Parathyroid adenoma (tissue), 2 donors: ENCODE data around the gene PPP4R4.

Source experiments
- H2AFZ ChIP-seq: fragments of 300-600 bp; sonication (generic); one replicate; pipeline ENCODE4 v1.7.0; 2017; ENCODE audit warnings: antibody characterized with exemption, mild to moderate bottlenecking
- H3K27ac ChIP-seq: fragments of 300-600 bp; sonication (generic); one replicate; pipeline ENCODE4 v1.7.0; 2017
- H3K27me3 ChIP-seq: fragments of 300-600 bp; sonication (generic); one replicate; pipeline ENCODE4 v1.7.0; 2017; ENCODE audit warnings: low read length; ENCODE audit not compliant: control insufficient read depth, insufficient read depth
- H3K36me3 ChIP-seq: fragments of 300-600 bp; sonication (generic); one replicate; pipeline ENCODE4 v1.7.0; 2017; ENCODE audit warnings: low read length; ENCODE audit not compliant: control insufficient read depth, insufficient read depth
- H3K4me1 ChIP-seq: fragments of 300-600 bp; sonication (generic); one replicate; pipeline ENCODE4 v1.7.0; 2017; ENCODE audit warnings: control low read depth
- H3K4me2 ChIP-seq: fragments of 300-600 bp; sonication (generic); one replicate; pipeline ENCODE4 v1.7.0; 2017; ENCODE audit warnings: low read length
- H3K4me3 ChIP-seq: fragments of 300-600 bp; sonication (generic); one replicate; pipeline ENCODE4 v1.7.0; 2017; ENCODE audit warnings: low read depth, low read length
- H3K79me2 ChIP-seq: fragments of 300-600 bp; sonication (generic); one replicate; pipeline ENCODE4 v1.7.0; 2017; ENCODE audit warnings: control low read depth
- H3K9ac ChIP-seq: fragments of 300-600 bp; sonication (generic); one replicate; pipeline ENCODE4 v1.7.0; 2017; ENCODE audit warnings: mild to moderate bottlenecking
- H3K9me3 ChIP-seq: fragments of 300-600 bp; sonication (generic); one replicate; pipeline ENCODE4 v1.7.0; 2017; ENCODE audit warnings: low read length; ENCODE audit not compliant: control insufficient read depth
- CTCF ChIP-seq: fragments of 300-600 bp; sonication (generic); IDR thresholded peaks from one replicate; pipeline ENCODE4 v1.7.0; 2017; ENCODE audit warnings: antibody characterized with exemption, mild to moderate bottlenecking
- donor health status: primary hyperparathyroidism.

Gene PPP4R4

GRCh38 chr14:94278731-94279130 is 104.6 kb downstream of the PPP4R4 start:
- H3K9ac ChIP-seq, result no peak overlapping the region
- no peaks in the 10 kb centered on the region for H3K79me2 ChIP-seq
- no peaks in the 10 kb centered on the region for H3K4me1 ChIP-seq
- H3K9me3 ChIP-seq, result no peaks in the 10 kb centered on the region
- no peaks in the 10 kb centered on the region for H3K27me3 ChIP-seq
- H3K4me3 ChIP-seq, result no peak overlapping the region
- no peak overlapping the region for H3K27ac ChIP-seq
- no peak overlapping the region for H2AFZ ChIP-seq
- no peaks in the 10 kb centered on the region for H3K36me3 ChIP-seq
- TF ChIP-seq CTCF, result no peak
- H3K4me2 ChIP-seq, result no peak overlapping the region

DNA sequence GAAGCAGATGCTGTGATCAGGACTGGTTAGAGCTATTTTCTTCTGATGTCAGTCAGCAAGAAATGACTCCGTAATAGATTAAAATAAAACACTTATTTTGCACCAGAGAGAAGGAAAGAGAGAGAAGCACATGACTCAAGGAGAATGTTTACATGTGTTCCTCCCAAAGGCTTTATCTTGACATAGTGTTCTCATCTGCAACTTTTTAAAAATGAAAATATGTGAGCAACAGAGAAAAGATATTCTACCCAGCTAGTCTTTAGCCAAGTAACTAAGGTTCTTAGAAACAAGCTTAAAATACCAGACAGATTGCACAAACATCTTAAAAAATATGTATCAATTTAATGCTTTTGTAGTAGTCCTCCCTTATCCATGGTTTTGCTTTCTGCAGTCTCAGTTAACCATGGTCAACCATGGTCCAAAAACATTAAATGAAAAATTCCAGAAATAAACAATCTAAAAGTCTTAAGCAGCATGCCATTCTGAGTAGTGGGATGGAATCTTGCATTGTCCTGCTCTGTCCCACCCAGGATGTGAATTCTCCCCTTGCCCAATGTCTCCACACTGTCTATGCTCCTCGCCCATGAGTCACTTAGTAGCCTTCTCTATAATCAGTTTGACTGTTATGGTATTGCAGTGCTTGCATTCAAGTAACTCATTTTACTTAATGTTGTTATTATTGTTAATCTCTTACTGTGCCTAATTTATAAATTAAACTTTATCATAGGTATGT is 109.0 kb downstream of the PPP4R4 start:
- Histone ChIP-seq H3K36me3 (no peaks in the 10 kb centered on the region), H3K4me2 (no peak overlapping the region), H2AFZ (no peak overlapping the region), H3K9me3 (no peaks in the 10 kb centered on the region), H3K27ac (no peak overlapping the region), H3K4me1 (no peaks in the 10 kb centered on the region), H3K79me2 (no peaks in the 10 kb centered on the region), H3K4me3 (no peak overlapping the region), H3K9ac (no peak overlapping the region), H3K27me3 (no peaks in the 10 kb centered on the region)
- no peak for TF ChIP-seq CTCF

DNA sequence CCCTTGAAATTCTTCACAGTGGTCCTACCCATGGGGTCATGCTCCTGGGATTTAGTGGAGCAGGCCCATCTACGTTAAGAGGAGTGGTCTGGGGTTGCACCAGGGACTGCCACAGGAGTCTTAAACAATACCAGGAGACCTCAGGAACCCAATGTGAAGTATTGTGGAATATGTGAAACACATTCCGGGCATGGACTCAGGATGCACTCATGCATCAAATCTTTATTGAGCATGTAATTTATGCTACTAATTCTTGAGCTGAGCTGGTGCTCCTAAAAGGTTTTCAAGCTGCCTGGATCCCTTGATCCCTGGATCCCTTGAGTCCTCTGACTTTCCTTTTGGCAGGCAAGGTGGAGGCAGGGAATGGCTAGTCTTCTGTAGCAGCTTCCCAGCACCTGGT is 110.1 kb downstream of the PPP4R4 start:
- Histone ChIP-seq H3K4me3 (no peak overlapping the region), H3K9ac (no peak overlapping the region), H3K9me3 (no peaks in the 10 kb centered on the region), H3K27ac (no peak overlapping the region), H3K4me1 (no peaks in the 10 kb centered on the region), H3K4me2 (no peak overlapping the region), H3K36me3 (no peaks in the 10 kb centered on the region), H3K79me2 (no peaks in the 10 kb centered on the region), H3K27me3 (no peaks in the 10 kb centered on the region), H2AFZ (no peak overlapping the region)
- no peak for TF ChIP-seq CTCF

- H3K27me3 ChIP-seq, result no peaks in the 10 kb centered on the region
- no peak for TF ChIP-seq CTCF
Observed at GRCh38 chr14:94285158-94285557, 111.0 kb downstream of the PPP4R4 start.

More at GRCh38 chr14:94285158-94285557, 111.0 kb downstream of the PPP4R4 start:
- Histone ChIP-seq H3K4me1 (no peaks in the 10 kb centered on the region), H3K9me3 (no peaks in the 10 kb centered on the region), H3K79me2 (no peaks in the 10 kb centered on the region), H3K27ac (no peak overlapping the region), H3K36me3 (no peaks in the 10 kb centered on the region), H2AFZ (no peak overlapping the region), H3K4me3 (no peak overlapping the region), H3K4me2 (no peak overlapping the region), H3K9ac (no peak overlapping the region)
